GM23338 (cell line): ENCODE results near the gene MYO1E. TPM values are rescaled to one million over a fixed set of nuclear protein-coding genes. Genes with fewer than 3 reads are reported as not detected.

ENCODE experiments used
- ATAC-seq: fragments of 200-7000 bp; cut with Tn5 transposase; 3 replicates; pipeline ENCODE4 v1.9.1; 2020
- DNase-seq: peaks from one replicate; pipeline ENCODE4 v3.0.0-alpha.2; 2015; ENCODE audit warnings: low spot score
- H2AFZ ChIP-seq: fragments of 200-600 bp; sonication (generic); 2 replicates; pipeline ENCODE4 v1.8.0; 2016; ENCODE audit warnings: antibody characterized with exemption, mild to moderate bottlenecking, moderate library complexity
- H3F3A ChIP-seq: fragments of 200-600 bp; sonication (generic); replicated peaks from 2 replicates; pipeline ENCODE4 v1.8.0; 2017; ENCODE audit warnings: antibody characterized with exemption, mixed run types, low read depth
- H3K27ac ChIP-seq: fragments of 200-600 bp; sonication (generic); 2 replicates; pipeline ENCODE4 v1.6.1; 2016; ENCODE audit warnings: low read depth
- H3K27me3 ChIP-seq: fragments of 200-600 bp; sonication (generic); 2 replicates; pipeline ENCODE4 v1.8.0; 2016; ENCODE audit warnings: mild to moderate bottlenecking, mixed run types, moderate library complexity; ENCODE audit not compliant: insufficient read depth
- H3K36me3 ChIP-seq: fragments of 200-600 bp; sonication (generic); 2 replicates; pipeline ENCODE4 v1.8.0; 2016; ENCODE audit warnings: mild to moderate bottlenecking; ENCODE audit not compliant: insufficient read depth
- H3K4me1 ChIP-seq: fragments of 200-600 bp; sonication (generic); 2 replicates; pipeline ENCODE4 v1.8.0; 2016; ENCODE audit warnings: mild to moderate bottlenecking, moderate library complexity; ENCODE audit not compliant: insufficient read depth
- H3K4me2 ChIP-seq: fragments of 200-600 bp; sonication (generic); 2 replicates; pipeline ENCODE4 v1.7.1; 2017; ENCODE audit warnings: mixed run types
- H3K4me3 ChIP-seq: fragments of 200-600 bp; sonication (generic); 2 replicates; pipeline ENCODE4 v1.6.1; 2016; ENCODE audit warnings: mixed run types
- H3K79me2 ChIP-seq: fragments of 200-600 bp; sonication (generic); replicated peaks from 2 replicates; pipeline ENCODE4 v1.8.0; 2017; ENCODE audit warnings: mild to moderate bottlenecking; ENCODE audit not compliant: insufficient read depth
- H3K9me2 ChIP-seq: fragments of 200-600 bp; sonication (generic); 2 replicates; pipeline ENCODE4 v1.8.0; 2017; ENCODE audit not compliant: insufficient read depth
- H4K20me1 ChIP-seq: fragments of 200-600 bp; sonication (generic); replicated peaks from 2 replicates; pipeline ENCODE4 v1.8.0; 2017; ENCODE audit warnings: mild to moderate bottlenecking; ENCODE audit not compliant: insufficient read depth
- H3K27ac Mint-ChIP-seq: 2 replicates; pipeline ENCODE4 v1.8.0; 2020; ENCODE audit warnings: inconsistent platforms, mild to moderate bottlenecking, moderate library complexity, mixed read lengths
- H3K27me3 Mint-ChIP-seq: 3 replicates; pipeline ENCODE4 v1.8.0; 2022; ENCODE audit warnings: low read depth, mild to moderate bottlenecking, moderate library complexity, mixed read lengths, inconsistent platforms; ENCODE audit not compliant: insufficient read depth, poor library complexity
- H3K36me3 Mint-ChIP-seq: 3 replicates; pipeline ENCODE4 v1.8.0; 2021; ENCODE audit warnings: low read depth, mild to moderate bottlenecking, inconsistent platforms, moderate library complexity, mixed read lengths
- H3K4me1 Mint-ChIP-seq: 3 replicates; pipeline ENCODE4 v1.8.0; 2020; ENCODE audit warnings: mild to moderate bottlenecking, inconsistent platforms, mixed read lengths
- H3K4me3 Mint-ChIP-seq: 3 replicates; pipeline ENCODE4 v1.8.0; 2021; ENCODE audit warnings: moderate library complexity, mild to moderate bottlenecking, inconsistent platforms, mixed read lengths
- H3K9me3 Mint-ChIP-seq: 3 replicates; pipeline ENCODE4 v1.8.0; 2020; ENCODE audit warnings: moderate library complexity, mild to moderate bottlenecking, inconsistent platforms, mixed read lengths
- CREB1 ChIP-seq: fragments of 250-450 bp; sonication (Bioruptor Pico); IDR thresholded peaks from 2 replicates; pipeline ENCODE4 v1.5.0; 2020; ENCODE audit warnings: low read depth, mild to moderate bottlenecking, moderate library complexity
- CTCF ChIP-seq, 2 experiments: fragments of 200-600 bp in 1 of 2; sonication (generic) in 1 of 2; conservative IDR thresholded peaks; 2 replicates each; pipeline versions ENCODE4 v1.5.1 to v1.6.1; 2016 to 2017; ENCODE audit warnings: antibody characterized with exemption in 2 of 2, low read depth in 2 of 2, mild to moderate bottlenecking in 2 of 2, moderate library complexity in 1 of 2
- EZH2 ChIP-seq: fragments of 200-600 bp; sonication (generic); IDR thresholded peaks from one replicate; pipeline ENCODE4 v1.8.0; 2017; ENCODE audit warnings: antibody characterized with exemption, mild to moderate bottlenecking, low read depth; ENCODE audit not compliant: unreplicated experiment
- NANOG ChIP-seq: IDR thresholded peaks from 2 replicates; pipeline ENCODE4 v1.6.1; 2016; ENCODE audit warnings: antibody characterized with exemption, borderline replicate concordance
- POLR2AphosphoS5 ChIP-seq: IDR thresholded peaks from 2 replicates; pipeline ENCODE4 v1.6.1; 2016; ENCODE audit warnings: antibody characterized with exemption, low read depth
- STAT1 ChIP-seq: IDR thresholded peaks from one replicate; pipeline ENCODE4 v1.6.1; 2016; ENCODE audit warnings: antibody characterized with exemption; ENCODE audit not compliant: unreplicated experiment
- polyA plus RNA-seq: library from polyadenylated mRNA; unstranded; fragments of >200 nt; fragmentation: Nextera tagmentation; extraction: Ambion mirVana; gene quantifications from 2 replicates; pipeline ENCODE4 v1.2.1, GENCODE V29; 2016
- total RNA-seq: library from RNA; depleted of rRNA; stranded (reverse); fragments of >200 nt; shearing (Covaris generic); gene quantifications from 2 replicates; pipeline ENCODE4 v1.2.3, GENCODE V29; 2014
- TF ChIP-seq, protein P1 (sequence below): IDR thresholded peaks from 2 replicates; pipeline ENCODE4 v1.6.1; 2016; ENCODE audit warnings: antibody characterized with exemption

The MYO1E gene
- total and polyA plus RNA-seq, 2 experiments from 2014 or later = 68.3 to 131 TPM

DNA sequence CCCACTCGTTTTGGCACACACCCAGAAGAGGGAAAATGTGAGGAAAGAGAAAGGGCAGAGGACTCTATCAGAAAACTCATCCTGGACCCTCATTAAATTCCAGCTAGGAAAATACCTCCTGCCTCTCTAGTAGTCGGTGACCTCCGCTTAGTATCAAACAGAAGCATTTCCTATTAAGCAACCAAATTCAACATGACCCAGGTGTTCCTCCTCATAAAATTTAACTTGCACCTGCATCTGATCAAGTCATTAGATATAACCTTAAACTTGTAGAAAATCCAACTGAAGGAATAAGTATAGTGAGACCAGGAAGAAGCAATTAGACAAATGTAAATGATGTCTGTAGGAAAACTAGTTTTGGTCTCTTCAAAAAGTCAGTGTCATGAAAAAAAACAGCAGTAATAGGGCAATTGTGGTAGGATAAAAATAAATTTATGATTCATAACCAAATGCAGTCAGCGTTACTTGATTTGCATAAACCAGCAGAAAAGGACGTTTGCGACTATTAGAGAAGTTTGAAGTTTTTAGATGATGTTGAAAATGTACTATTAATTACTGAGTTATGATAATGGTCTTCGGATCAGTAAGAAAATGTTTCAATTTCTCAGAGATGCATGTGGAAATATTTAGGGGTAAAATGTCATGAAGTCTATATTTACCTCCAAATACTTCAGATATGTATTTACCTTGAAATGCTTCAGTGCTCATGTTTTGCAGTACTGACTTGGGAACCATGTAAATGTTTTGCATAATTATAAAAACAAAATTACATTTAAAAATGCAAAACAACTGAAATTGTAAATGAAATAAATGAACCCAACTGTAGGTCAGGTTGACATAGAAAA, 121.4 kb downstream of the MYO1E start:
- Mint-ChIP-seq H3K4me1 (peaks cover 3% of the 10 kb centered on the region; the same call in 2 of the 3 replicates), H3K4me3 (no peak overlapping the region), H3K27ac (0 out of 2 replicates have a peak overlapping the region, but pooled peaks have one; percentile 35), H3K36me3 (0 out of 3 replicates have a peak, but pooled peaks cover 3% of the 10 kb centered on the region), H3K27me3 (peaks cover 2% of the 10 kb centered on the region), H3K9me3 (no peaks in the 10 kb centered on the region)
- H3K4me2 ChIP-seq = no peak overlapping the region
- no peak for DNase-seq
- TF ChIP-seq STAT1 (no peak), EZH2 (no peak)
- TF ChIP-seq, protein P1, sequence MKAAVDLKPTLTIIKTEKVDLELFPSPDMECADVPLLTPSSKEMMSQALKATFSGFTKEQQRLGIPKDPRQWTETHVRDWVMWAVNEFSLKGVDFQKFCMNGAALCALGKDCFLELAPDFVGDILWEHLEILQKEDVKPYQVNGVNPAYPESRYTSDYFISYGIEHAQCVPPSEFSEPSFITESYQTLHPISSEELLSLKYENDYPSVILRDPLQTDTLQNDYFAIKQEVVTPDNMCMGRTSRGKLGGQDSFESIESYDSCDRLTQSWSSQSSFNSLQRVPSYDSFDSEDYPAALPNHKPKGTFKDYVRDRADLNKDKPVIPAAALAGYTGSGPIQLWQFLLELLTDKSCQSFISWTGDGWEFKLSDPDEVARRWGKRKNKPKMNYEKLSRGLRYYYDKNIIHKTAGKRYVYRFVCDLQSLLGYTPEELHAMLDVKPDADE = no peak
- no peaks in the 10 kb centered on the region for H3F3A ChIP-seq
- no peak for ATAC-seq
- H3K36me3 ChIP-seq = no peaks in the 10 kb centered on the region
- H4K20me1 ChIP-seq = no peaks in the 10 kb centered on the region
- no peaks in the 10 kb centered on the region for H3K27me3 ChIP-seq
- H3K9me2 ChIP-seq = no peaks in the 10 kb centered on the region
- H3K27ac ChIP-seq = no peak overlapping the region
- no peak overlapping the region for H3K4me3 ChIP-seq
- no peaks in the 10 kb centered on the region for H3K79me2 ChIP-seq
- no peak overlapping the region for H2AFZ ChIP-seq
- no peaks in the 10 kb centered on the region for H3K4me1 ChIP-seq

DNA sequence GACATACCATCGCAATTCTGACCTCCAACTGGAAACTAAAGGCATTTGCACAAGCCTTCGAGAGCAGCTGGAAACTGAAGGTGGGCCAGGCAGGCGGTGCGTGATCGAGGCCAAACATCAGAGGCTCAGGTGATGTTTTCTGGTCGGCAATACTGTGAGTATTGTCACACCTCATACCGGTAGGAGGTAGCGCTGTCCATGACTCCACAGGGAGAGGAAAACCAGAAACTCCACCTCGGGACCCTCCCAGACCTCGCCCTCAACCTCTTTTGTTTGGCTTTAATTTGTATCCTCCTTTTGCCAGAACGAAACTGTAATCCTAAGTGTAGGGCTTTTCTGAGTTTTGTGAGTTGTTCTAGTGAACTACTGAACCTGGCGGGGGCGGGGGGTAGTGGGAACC, 122.4 kb downstream of the MYO1E start:
- Histone ChIP-seq H3K9me2 (no peaks in the 10 kb centered on the region), H3K4me3 (no peak overlapping the region), H3K4me2 (no peak overlapping the region), H3K27ac (no peak overlapping the region), H3K4me1 (no peaks in the 10 kb centered on the region), H2AFZ (no peak overlapping the region), H3K27me3 (no peaks in the 10 kb centered on the region), H3F3A (no peaks in the 10 kb centered on the region), H3K79me2 (0 out of 2 replicates have a peak, but pooled peaks cover 4% of the 10 kb centered on the region), H4K20me1 (no peaks in the 10 kb centered on the region), H3K36me3 (no peaks in the 10 kb centered on the region)
- Mint-ChIP-seq H3K4me1 (peaks cover 3% of the 10 kb centered on the region; the same call in 2 of the 3 replicates), H3K9me3 (no peaks in the 10 kb centered on the region), H3K36me3 (no peaks in the 10 kb centered on the region), H3K27ac (peak overlapping the region; percentile 35), H3K27me3 (peaks cover 2% of the 10 kb centered on the region), H3K4me3 (no peak overlapping the region)
- ATAC-seq (peak; percentile 18; the same call in 2 of the 3 replicates), DNase-seq (no peak)
- TF ChIP-seq NANOG (no peak), CTCF (conservative IDR thresholded peaks at IDR 0.05; ENCODE audit: low read depth in 2 of 2) (peak in 1 of 2 experiments; percentile 24; a peak in 2 of 4 replicates), EZH2 (no peak), POLR2AphosphoS5 (no peak), CREB1 (no peak)
- TF ChIP-seq, protein P1 = no peak
